Mesenchymal stem cell (in vitro differentiated cells and primary cell): ENCODE measurements around the gene EPS8L1.

Experiments used
- DNase-seq: peaks from one replicate; pipeline ENCODE4 v3.0.0-alpha.2; 2013
- H2AFZ ChIP-seq: one replicate; pipeline ENCODE4 v1.6.1; 2013; ENCODE audit warnings: low read depth, mild to moderate bottlenecking, control low read depth, inconsistent platforms, low read length, moderate library complexity
- H2AK5ac ChIP-seq: 2 replicates; pipeline ENCODE4 v1.6.1; 2013; ENCODE audit warnings: low read length, moderate library complexity, mild to moderate bottlenecking, inconsistent platforms; ENCODE audit not compliant: severe bottlenecking
- H2BK120ac ChIP-seq: one replicate; pipeline ENCODE4 v1.6.1; 2013; ENCODE audit warnings: low read depth, mild to moderate bottlenecking, inconsistent platforms, low read length, moderate library complexity
- H2BK12ac ChIP-seq, 2 experiments: one replicate each; pipeline ENCODE4 v1.6.1; 2013; ENCODE audit warnings: inconsistent platforms in 2 of 2, low read length in 2 of 2, mild to moderate bottlenecking in 2 of 2, moderate library complexity in 2 of 2, control low read depth in 1 of 2
- H2BK15ac ChIP-seq: one replicate; pipeline ENCODE4 v1.6.1; 2013; ENCODE audit warnings: mild to moderate bottlenecking, low read depth, inconsistent platforms; ENCODE audit not compliant: poor library complexity, severe bottlenecking
- H2BK5ac ChIP-seq: 2 replicates; pipeline ENCODE4 v1.6.1; 2013; ENCODE audit warnings: low read depth, mild to moderate bottlenecking, low read length, control low read depth, inconsistent platforms; ENCODE audit not compliant: poor library complexity, severe bottlenecking
- H3K14ac ChIP-seq, 2 experiments: one replicate each; pipeline ENCODE4 v1.6.1; 2013; ENCODE audit warnings: inconsistent platforms in 2 of 2, low read length in 2 of 2, control low read depth in 1 of 2, mild to moderate bottlenecking in 1 of 2, moderate library complexity in 1 of 2
- H3K18ac ChIP-seq, 2 experiments: one replicate each; pipeline ENCODE4 v1.6.1; 2013; ENCODE audit warnings: inconsistent platforms in 2 of 2, low read length in 2 of 2, control low read depth in 1 of 2, low read depth in 1 of 2, mild to moderate bottlenecking in 1 of 2
- H3K23ac ChIP-seq, 2 experiments: one replicate each; pipeline ENCODE4 v1.6.1; 2013; ENCODE audit warnings: inconsistent platforms in 2 of 2, low read length in 2 of 2, mild to moderate bottlenecking in 2 of 2, moderate library complexity in 2 of 2, control low read depth in 1 of 2
- H3K27ac ChIP-seq: 2 replicates; pipeline ENCODE4 v1.5.1; 2013; ENCODE audit warnings: mild to moderate bottlenecking, moderate library complexity, low read length, control low read depth, inconsistent platforms; ENCODE audit not compliant: poor library complexity, severe bottlenecking
- H3K27me3 ChIP-seq, 2 experiments: 2 replicates each; pipeline versions ENCODE4 v1.6.1 to v1.7.0; 2013; ENCODE audit warnings: low read length in 2 of 2, mild to moderate bottlenecking in 2 of 2, moderate library complexity in 2 of 2, control low read depth in 1 of 2, inconsistent platforms in 1 of 2; ENCODE audit not compliant: control insufficient read depth in 1 of 2, insufficient read depth in 1 of 2
- H3K36me3 ChIP-seq, 2 experiments: 2 replicates each; pipeline versions ENCODE4 v1.6.1 to v1.7.0; 2013; ENCODE audit warnings: low read length in 2 of 2, control low read depth in 1 of 2, inconsistent platforms in 1 of 2, low read depth in 1 of 2, mild to moderate bottlenecking in 1 of 2; ENCODE audit not compliant: insufficient read depth in 2 of 2, control insufficient read depth in 1 of 2
- H3K4ac ChIP-seq, 2 experiments: one replicate each; pipeline ENCODE4 v1.6.1; 2013; ENCODE audit warnings: inconsistent platforms in 2 of 2, low read length in 2 of 2, mild to moderate bottlenecking in 2 of 2, moderate library complexity in 2 of 2, control low read depth in 1 of 2, low read depth in 1 of 2
- H3K4me1 ChIP-seq: 2 replicates; pipeline ENCODE4 v1.6.1; 2013; ENCODE audit warnings: low read depth, low read length, control low read depth; ENCODE audit not compliant: control insufficient read depth, insufficient read depth
- H3K4me2 ChIP-seq: 2 replicates; pipeline ENCODE4 v1.6.1; 2013; ENCODE audit warnings: low read length, mild to moderate bottlenecking, inconsistent platforms; ENCODE audit not compliant: poor library complexity, severe bottlenecking
- H3K4me3 ChIP-seq, 2 experiments: 2 replicates each; pipeline versions ENCODE4 v1.5.1 to v1.7.0; 2013; ENCODE audit warnings: low read length in 2 of 2, mild to moderate bottlenecking in 2 of 2, control low read depth in 1 of 2, low read depth in 1 of 2; ENCODE audit not compliant: insufficient read depth in 1 of 2
- H3K79me1 ChIP-seq: replicated peaks from 2 replicates; pipeline ENCODE4 v1.6.1; 2013; ENCODE audit warnings: mild to moderate bottlenecking, control low read depth, low read length, inconsistent platforms; ENCODE audit not compliant: poor library complexity, severe bottlenecking
- H3K9ac ChIP-seq: 2 replicates; pipeline ENCODE4 v1.7.0; 2013; ENCODE audit warnings: mild to moderate bottlenecking, low read length, moderate library complexity
- H3K9me3 ChIP-seq: 2 replicates; pipeline ENCODE4 v1.7.0; 2013; ENCODE audit warnings: mild to moderate bottlenecking, low read length; ENCODE audit not compliant: control insufficient read depth
- H4K8ac ChIP-seq: one replicate; pipeline ENCODE4 v1.6.1; 2013; ENCODE audit warnings: inconsistent platforms, mild to moderate bottlenecking, low read length, moderate library complexity
- H4K91ac ChIP-seq: one replicate; pipeline ENCODE4 v1.6.1; 2013; ENCODE audit warnings: mild to moderate bottlenecking, low read length, inconsistent platforms
- WGBS: methylation state at CpG from one replicate; pipeline ENCODE4 v1.1.7; 2013; ENCODE audit warnings: mixed read lengths; 5-methylcytosine and 5-hydroxymethylcytosine counted together

EPS8L1 gene

DNA sequence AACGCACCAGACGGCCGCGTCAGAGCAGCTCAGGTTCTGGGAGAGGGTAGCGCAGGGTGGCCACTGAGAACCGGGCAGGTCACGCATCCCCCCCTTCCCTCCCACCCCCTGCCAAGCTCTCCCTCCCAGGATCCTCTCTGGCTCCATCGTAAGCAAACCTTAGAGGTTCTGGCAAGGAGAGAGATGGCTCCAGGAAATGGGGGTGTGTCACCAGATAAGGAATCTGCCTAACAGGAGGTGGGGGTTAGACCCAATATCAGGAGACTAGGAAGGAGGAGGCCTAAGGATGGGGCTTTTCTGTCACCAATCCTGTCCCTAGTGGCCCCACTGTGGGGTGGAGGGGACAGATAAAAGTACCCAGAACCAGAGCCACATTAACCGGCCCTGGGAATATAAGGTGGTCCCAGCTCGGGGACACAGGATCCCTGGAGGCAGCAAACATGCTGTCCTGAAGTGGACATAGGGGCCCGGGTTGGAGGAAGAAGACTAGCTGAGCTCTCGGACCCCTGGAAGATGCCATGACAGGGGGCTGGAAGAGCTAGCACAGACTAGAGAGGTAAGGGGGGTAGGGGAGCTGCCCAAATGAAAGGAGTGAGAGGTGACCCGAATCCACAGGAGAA, 39.9 kb downstream of the EPS8L1 start:
- peak overlapping the region; percentile 90 for H3K4me2 ChIP-seq
- H2BK5ac ChIP-seq = no peak overlapping the region
- WGBS = 62% methylated on average over 7 of the region's 13 CpGs
- no peak overlapping the region for H3K23ac ChIP-seq
- peaks cover 10 to 31% of the 10 kb centered on the region in 2 experiments for H3K36me3 ChIP-seq
- H2BK12ac ChIP-seq = no peak overlapping the region
- no peak overlapping the region for H4K8ac ChIP-seq
- no peak overlapping the region for H3K14ac ChIP-seq
- no peaks in the 10 kb centered on the region for H3K27me3 ChIP-seq
- H3K9me3 ChIP-seq = no peaks in the 10 kb centered on the region
- H3K9ac ChIP-seq = peak overlapping the region; percentile 100
- H3K79me1 ChIP-seq = peaks cover 20% of the 10 kb centered on the region
- peaks cover 52% of the 10 kb centered on the region for H3K4me1 ChIP-seq
- H3K4ac ChIP-seq = peak overlapping the region in 1 of 2 experiments; percentile 21
- H2AFZ ChIP-seq = no peak overlapping the region
- peak overlapping the region; percentile 73 to 99 for H3K4me3 ChIP-seq
- H3K27ac ChIP-seq = no peak overlapping the region
- no peak overlapping the region for H3K18ac ChIP-seq
- peak; percentile 47 for DNase-seq
- no peak overlapping the region for H2BK15ac ChIP-seq
- H2BK120ac ChIP-seq = no peak overlapping the region
- peak overlapping the region; percentile 27 for H2AK5ac ChIP-seq
- H4K91ac ChIP-seq = peak overlapping the region; percentile 53

DNA sequence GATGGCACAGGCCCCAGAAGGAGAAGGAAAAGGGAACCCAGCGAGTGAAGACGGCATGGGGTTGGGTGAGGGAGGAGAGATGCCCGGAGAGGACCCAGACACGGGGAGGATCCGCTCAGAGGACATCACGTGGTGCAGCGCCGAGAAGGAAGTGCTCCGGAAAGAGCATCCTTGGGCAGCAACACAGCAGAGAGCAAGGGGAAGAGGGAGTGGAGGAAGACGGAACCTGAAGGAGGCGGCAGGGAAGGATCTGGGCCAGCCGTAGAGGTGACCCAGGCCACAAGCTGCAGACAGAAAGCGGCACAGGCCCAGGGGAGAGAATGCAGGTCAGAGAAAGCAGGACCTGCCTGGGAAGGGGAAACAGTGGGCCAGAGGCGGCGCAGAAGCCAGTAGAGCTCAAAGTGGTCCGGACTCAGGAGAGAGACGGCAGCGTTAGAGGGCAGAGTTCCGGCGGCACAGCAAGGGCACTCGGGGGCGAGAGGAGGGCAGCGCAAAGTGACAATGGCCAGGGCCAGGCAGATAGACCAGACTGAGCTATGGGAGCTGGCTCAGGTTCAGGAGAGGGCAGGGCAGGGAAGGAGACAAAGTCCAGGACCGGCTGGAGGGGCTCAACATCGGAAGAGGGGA, 40.7 kb downstream of the EPS8L1 start:
- no peaks in the 10 kb centered on the region for H3K27me3 ChIP-seq
- H3K4me2 ChIP-seq = peak overlapping the region; percentile 90
- no peak overlapping the region for H2BK5ac ChIP-seq
- no peak overlapping the region for H2AK5ac ChIP-seq
- peak overlapping the region in 1 of 2 experiments; percentile 86 for H3K14ac ChIP-seq
- peak overlapping the region; percentile 84 to 98 for H3K4ac ChIP-seq
- H2BK15ac ChIP-seq = no peak overlapping the region
- H3K23ac ChIP-seq = peak overlapping the region in 1 of 2 experiments; percentile 100
- H2BK12ac ChIP-seq = peak overlapping the region in 1 of 2 experiments; percentile 31
- peak overlapping the region; percentile 60 to 92 for H3K18ac ChIP-seq
- no peaks in the 10 kb centered on the region for H3K9me3 ChIP-seq
- peak overlapping the region; percentile 100 for H3K9ac ChIP-seq
- no peak overlapping the region for H2AFZ ChIP-seq
- H3K4me1 ChIP-seq = peaks cover 52% of the 10 kb centered on the region
- H4K91ac ChIP-seq = peak overlapping the region; percentile 53
- H4K8ac ChIP-seq = no peak overlapping the region
- H3K36me3 ChIP-seq = peaks cover 9 to 31% of the 10 kb centered on the region in 2 experiments
- peak overlapping the region; percentile 73 to 99 for H3K4me3 ChIP-seq
- H3K27ac ChIP-seq = peak overlapping the region; percentile 51
- WGBS = 7% methylated on average over 25 of the region's 25 CpGs
- DNase-seq = peak; percentile 78
- H2BK120ac ChIP-seq = no peak overlapping the region
- peaks cover 18% of the 10 kb centered on the region for H3K79me1 ChIP-seq

DNA sequence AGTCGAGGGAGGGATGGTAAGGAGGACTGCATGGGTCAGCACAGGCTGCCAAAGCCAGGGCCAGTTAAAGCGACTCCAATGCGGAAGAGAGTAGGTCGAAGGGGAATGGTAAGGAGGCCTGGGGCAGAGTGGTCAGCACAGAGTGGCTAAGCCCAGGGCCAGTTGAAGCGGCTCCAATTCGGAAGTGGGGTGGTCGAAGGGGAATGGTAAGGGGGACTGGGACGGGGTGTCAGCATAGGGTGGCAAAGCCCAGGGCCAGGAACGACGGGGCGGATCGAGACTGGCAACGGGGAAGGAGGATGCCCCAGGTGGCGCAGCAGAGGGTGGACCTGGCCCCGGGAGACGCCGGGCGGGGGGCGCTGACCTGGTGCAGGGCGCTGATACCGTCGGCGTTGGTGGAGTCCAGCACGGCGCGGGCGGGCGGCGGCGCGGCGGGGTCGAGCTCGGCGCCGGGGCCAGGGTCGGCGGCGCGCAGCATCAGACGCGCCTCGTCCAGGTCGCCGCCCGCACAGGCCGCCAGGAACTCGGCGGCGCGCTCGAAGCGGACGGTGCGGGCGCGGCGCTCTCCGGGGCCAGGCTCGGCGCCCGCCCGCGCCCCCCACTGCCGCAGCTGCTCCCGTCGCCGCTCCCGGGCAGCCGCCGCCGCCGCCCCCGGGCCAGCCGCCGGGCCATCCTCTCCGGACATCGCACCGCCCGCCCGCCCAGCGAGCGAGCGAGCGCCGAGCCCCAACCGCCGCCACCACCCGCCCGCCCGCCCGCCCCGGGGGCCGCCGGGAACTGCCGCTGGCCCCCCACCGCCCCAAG, 41.4 kb downstream of the EPS8L1 start, which contains the start of gene PPP1R12C:
Gene PPP1R12C, minus strand, starts transcription at position 779 of the 804 bp plus-strand sequence. Its CDS starts 94 bp downstream, at position 685.
- peak within 1 kb of the TSS; percentile 1 to 100 for H3K23ac ChIP-seq
- WGBS = 0% methylated on average over 26 of the region's 97 CpGs
- peak within 1 kb of the TSS in 1 of 2 experiments; percentile 43 for H2BK12ac ChIP-seq
- no peak within 1 kb of the TSS for H2BK5ac ChIP-seq
- peak within 1 kb of the TSS; percentile 84 to 98 for H3K4ac ChIP-seq
- H4K8ac ChIP-seq = peak within 1 kb of the TSS; percentile 77
- peaks cover 51% of the 10 kb centered on the region for H3K4me1 ChIP-seq
- peak within 1 kb of the TSS; percentile 94 for H2BK120ac ChIP-seq
- peak; percentile 34 for DNase-seq
- peaks cover 3 to 24% of the 10 kb centered on the region in 2 experiments for H3K36me3 ChIP-seq
- H2AFZ ChIP-seq = peak within 1 kb of the TSS; percentile 76
- peak within 1 kb of the TSS; percentile 51 for H3K27ac ChIP-seq
- no peaks in the 10 kb centered on the region for H3K9me3 ChIP-seq
- H2BK15ac ChIP-seq = peak within 1 kb of the TSS; percentile 33
- H2AK5ac ChIP-seq = no peak within 1 kb of the TSS
- H3K9ac ChIP-seq = peak within 1 kb of the TSS; percentile 100
- H4K91ac ChIP-seq = peak within 1 kb of the TSS; percentile 72
- H3K14ac ChIP-seq = peak within 1 kb of the TSS in 1 of 2 experiments; percentile 86
- peak within 1 kb of the TSS; percentile 90 for H3K4me2 ChIP-seq
- peak within 1 kb of the TSS; percentile 73 to 99 for H3K4me3 ChIP-seq
- peak within 1 kb of the TSS; percentile 60 to 92 for H3K18ac ChIP-seq
- peaks cover 14% of the 10 kb centered on the region for H3K79me1 ChIP-seq
- no peaks in the 10 kb centered on the region for H3K27me3 ChIP-seq
